Breast epithelium (tissue), 4 donors: ENCODE results near the gene DIO1. TPM values are rescaled to one million over a fixed set of nuclear protein-coding genes. Genes with fewer than 3 reads are reported as not detected.

Experiments
- DNase-seq, 2 donors: peaks; one replicate each; pipeline ENCODE4 v3.0.0-alpha.2; 2019; ENCODE audit warnings: low spot score in 2 of 2
- H3K27ac ChIP-seq, 2 donors: fragments of 200-600 bp; sonication (generic) in 1 of 2; one replicate each; pipeline ENCODE4 v1.5.1; 2016 to 2019; ENCODE audit warnings: mild to moderate bottlenecking in 1 of 2
- H3K27me3 ChIP-seq, 2 donors: fragments of 200-600 bp; sonication (generic) in 1 of 2; one replicate each; pipeline versions ENCODE4 v1.5.1 to v1.6.0; 2017 to 2019; ENCODE audit warnings: control low read depth in 1 of 2, mild to moderate bottlenecking in 1 of 2
- H3K36me3 ChIP-seq: fragments of 200-600 bp; one replicate; pipeline ENCODE4 v1.5.1; 2019
- H3K4me1 ChIP-seq, 2 donors: fragments of 200-600 bp; sonication (generic); one replicate each; pipeline ENCODE4 v1.5.1; 2016 to 2019; ENCODE audit warnings: control low read depth in 1 of 2
- H3K4me3 ChIP-seq, 3 donors: fragments of 200-600 bp; sonication (generic); 1 replicate in 2 of 3; 2 replicates in 1 of 3; pipeline ENCODE4 v1.5.1; 2016 to 2019; ENCODE audit warnings: mild to moderate bottlenecking in 3 of 3, moderate library complexity in 2 of 3
- H3K9me3 ChIP-seq, 2 donors: fragments of 200-600 bp; sonication (generic) in 1 of 2; one replicate each; pipeline ENCODE4 v1.5.1; 2016 to 2019; ENCODE audit warnings: control low read depth in 1 of 2
- CTCF ChIP-seq, 3 donors: fragments of 450-650 bp; IDR thresholded peaks; one replicate each; pipeline ENCODE4 v1.5.1; 2016 to 2017; ENCODE audit warnings: antibody characterized with exemption in 3 of 3, mild to moderate bottlenecking in 3 of 3, moderate library complexity in 3 of 3
- POLR2A ChIP-seq: fragments of 450-650 bp; IDR thresholded peaks from one replicate; pipeline ENCODE4 v1.6.1; 2016; ENCODE audit warnings: antibody characterized with exemption, mild to moderate bottlenecking, moderate library complexity
- POLR2AphosphoS5 ChIP-seq, 3 donors: sonication (generic); formaldehyde crosslinking; IDR thresholded peaks; one replicate each; pipeline ENCODE4 v1.6.1; 2017; ENCODE audit warnings: antibody characterized with exemption in 3 of 3
- intact Hi-C: fragments of 100-400 bp; cut with DNase I; formaldehyde crosslinking; loops from one replicate; pipeline ENCODE4 v1.15.1; 2023; ENCODE audit warnings: low total_unique reads
- total RNA-seq, 3 donors: library from RNA; depleted of rRNA; stranded (reverse); fragments of >200 nt; gene quantifications; one replicate each; pipeline ENCODE4 v1.1.0, GENCODE V29; 2016

The DIO1 gene
- total RNA-seq, 3 donors from 2014 or later, result 0.59 to 8.2 TPM; not detected in 1

- intact Hi-C loops, result no loop called here
- peak overlapping the region; percentile 29 to 58 for H3K27ac ChIP-seq
Measured at GRCh38 chr1:53895421-53895820, 1.4 kb downstream of the DIO1 start.

GRCh38 chr1:53896635-53897229 is 2.7 kb downstream of the DIO1 start:
- no peak for TF ChIP-seq POLR2AphosphoS5 (IDR thresholded peaks at IDR 0.05)
- TF ChIP-seq CTCF (IDR thresholded peaks at IDR 0.05), result no peak
- no peak for TF ChIP-seq POLR2A
- no peaks in the 10 kb centered on the region for H3K27me3 ChIP-seq
- H3K36me3 ChIP-seq, result no peaks in the 10 kb centered on the region
- DNase-seq, result no peak
- no peaks in the 10 kb centered on the region for H3K9me3 ChIP-seq
- intact Hi-C loops, result no loop called here
- H3K4me3 ChIP-seq, result no peak overlapping the region
- H3K27ac ChIP-seq, result peak overlapping the region; percentile 33 to 44
- H3K4me1 ChIP-seq, result peaks cover 0 to 6% of the 10 kb centered on the region in 2 donors

More at GRCh38 chr1:53895421-53895820, 1.4 kb downstream of the DIO1 start:
- DNase-seq, result peak in 1 of 2 donors; percentile 33
- peaks cover 0 to 7% of the 10 kb centered on the region in 2 donors for H3K4me1 ChIP-seq
- H3K36me3 ChIP-seq, result no peaks in the 10 kb centered on the region
- TF ChIP-seq POLR2A (no peak), CTCF (IDR thresholded peaks at IDR 0.05) (no peak), POLR2AphosphoS5 (IDR thresholded peaks at IDR 0.05) (no peak)
- no peaks in the 10 kb centered on the region for H3K27me3 ChIP-seq
- H3K9me3 ChIP-seq, result no peaks in the 10 kb centered on the region
- no peak overlapping the region for H3K4me3 ChIP-seq

GRCh38 chr1:53899206-53899628 is 5.2 kb downstream of the DIO1 start:
- H3K36me3 ChIP-seq, result no peaks in the 10 kb centered on the region
- no peaks in the 10 kb centered on the region for H3K9me3 ChIP-seq
- H3K4me3 ChIP-seq, result no peak overlapping the region
- no peak overlapping the region for H3K27ac ChIP-seq
- intact Hi-C loops, result no loop called here
- TF ChIP-seq POLR2A (no peak), POLR2AphosphoS5 (IDR thresholded peaks at IDR 0.05) (no peak)
- no peak for DNase-seq
- H3K4me1 ChIP-seq, result peaks cover 0 to 6% of the 10 kb centered on the region in 2 donors
- H3K27me3 ChIP-seq, result no peaks in the 10 kb centered on the region

GRCh38 chr1:53899708-53900107 is 5.7 kb downstream of the DIO1 start:
- intact Hi-C loops, result no loop called here
- Histone ChIP-seq H3K27ac (no peak overlapping the region), H3K27me3 (no peaks in the 10 kb centered on the region), H3K4me3 (no peak overlapping the region), H3K4me1 (peaks cover 0 to 6% of the 10 kb centered on the region in 2 donors), H3K36me3 (no peaks in the 10 kb centered on the region), H3K9me3 (no peaks in the 10 kb centered on the region)
- DNase-seq, result no peak
- TF ChIP-seq CTCF (IDR thresholded peaks at IDR 0.05) (no peak), POLR2AphosphoS5 (IDR thresholded peaks at IDR 0.05) (no peak), POLR2A (no peak)

GRCh38 chr1:53902235-53903138 is 8.5 kb downstream of the DIO1 start:
- H3K4me1 ChIP-seq, result no peaks in the 10 kb centered on the region
- no peaks in the 10 kb centered on the region for H3K27me3 ChIP-seq
- H3K27ac ChIP-seq, result no peak overlapping the region
- intact Hi-C loops, result no loop called here
- H3K36me3 ChIP-seq, result no peaks in the 10 kb centered on the region
- DNase-seq, result no peak
- no peak overlapping the region for H3K4me3 ChIP-seq
- TF ChIP-seq POLR2AphosphoS5 (IDR thresholded peaks at IDR 0.05) (no peak), CTCF (IDR thresholded peaks at IDR 0.05) (no peak), POLR2A (no peak)
- H3K9me3 ChIP-seq, result no peaks in the 10 kb centered on the region
